ENCODE results near the gene CALD1. TPM values are rescaled to one million over a fixed set of nuclear protein-coding genes. Genes with fewer than 3 reads are reported as not detected.

Gene CALD1
- total RNA-seq, 2 donors from 2014 or later: 307 to 314 TPM

DNA sequence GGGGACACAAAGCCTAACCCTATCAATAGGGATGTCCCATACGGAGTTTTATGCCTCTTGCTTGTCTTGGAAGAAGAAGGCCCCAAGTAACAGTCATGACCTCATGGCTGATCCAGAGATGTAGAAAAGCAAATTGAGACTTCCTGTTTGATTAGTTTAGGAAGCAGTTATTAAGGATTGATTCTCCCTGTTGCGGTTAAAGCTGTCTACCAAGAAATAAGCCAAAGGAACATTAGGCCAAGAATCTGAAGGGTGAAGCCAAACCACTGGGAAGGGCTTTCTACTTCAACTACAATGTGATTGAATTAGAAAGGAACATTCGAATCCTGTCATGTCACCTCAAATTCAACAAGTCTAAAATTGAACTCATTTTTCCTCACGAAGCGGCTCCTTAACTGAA is 146.3 kb downstream of the CALD1 start:
- Histone ChIP-seq H3K4me1 (replicated peaks) (no peaks in the 10 kb centered on the region), H3K36me3 (no peaks in the 10 kb centered on the region), H3K9me3 (no peaks in the 10 kb centered on the region), H3K4me3 (no peak overlapping the region), H3K27ac (no peak overlapping the region), H3K27me3 (replicated peaks; ENCODE audit: insufficient read depth) (no peaks in the 10 kb centered on the region)
- DNase-seq (ENCODE audit: low spot score): no peak
- TF ChIP-seq, protein P1, sequence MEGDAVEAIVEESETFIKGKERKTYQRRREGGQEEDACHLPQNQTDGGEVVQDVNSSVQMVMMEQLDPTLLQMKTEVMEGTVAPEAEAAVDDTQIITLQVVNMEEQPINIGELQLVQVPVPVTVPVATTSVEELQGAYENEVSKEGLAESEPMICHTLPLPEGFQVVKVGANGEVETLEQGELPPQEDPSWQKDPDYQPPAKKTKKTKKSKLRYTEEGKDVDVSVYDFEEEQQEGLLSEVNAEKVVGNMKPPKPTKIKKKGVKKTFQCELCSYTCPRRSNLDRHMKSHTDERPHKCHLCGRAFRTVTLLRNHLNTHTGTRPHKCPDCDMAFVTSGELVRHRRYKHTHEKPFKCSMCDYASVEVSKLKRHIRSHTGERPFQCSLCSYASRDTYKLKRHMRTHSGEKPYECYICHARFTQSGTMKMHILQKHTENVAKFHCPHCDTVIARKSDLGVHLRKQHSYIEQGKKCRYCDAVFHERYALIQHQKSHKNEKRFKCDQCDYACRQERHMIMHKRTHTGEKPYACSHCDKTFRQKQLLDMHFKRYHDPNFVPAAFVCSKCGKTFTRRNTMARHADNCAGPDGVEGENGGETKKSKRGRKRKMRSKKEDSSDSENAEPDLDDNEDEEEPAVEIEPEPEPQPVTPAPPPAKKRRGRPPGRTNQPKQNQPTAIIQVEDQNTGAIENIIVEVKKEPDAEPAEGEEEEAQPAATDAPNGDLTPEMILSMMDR (IDR thresholded peaks at IDR 0.05): no peak
- TF ChIP-seq POLR2AphosphoS5 (IDR thresholded peaks at IDR 0.05) (no peak), POLR2A (IDR thresholded peaks at IDR 0.05) (no peak)
- WGBS: 91% methylated on average over 5 of the region's 5 CpGs
- intact Hi-C loops (cut with DNase I): no loop called here

DNA sequence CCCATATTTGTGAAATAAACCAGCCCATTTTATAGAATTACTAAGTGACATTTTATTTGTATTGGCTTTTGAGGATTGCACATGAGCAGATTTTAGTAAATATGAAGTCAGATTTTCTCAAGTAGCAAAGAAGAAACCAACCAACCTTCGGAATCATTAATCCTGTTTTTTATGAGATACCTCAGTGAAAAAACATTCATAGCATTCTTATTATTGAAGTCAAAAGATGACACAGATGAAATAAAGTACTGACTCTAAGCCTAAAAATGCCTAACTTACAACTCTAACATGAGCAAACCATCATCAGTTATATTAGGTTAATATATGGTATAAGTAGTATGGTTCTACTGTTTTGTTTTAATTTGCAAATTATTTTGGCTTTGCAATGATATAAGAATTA is 147.0 kb downstream of the CALD1 start:
- H3K36me3 ChIP-seq: no peaks in the 10 kb centered on the region
- TF ChIP-seq, protein P1 (IDR thresholded peaks at IDR 0.05): no peak
- TF ChIP-seq POLR2A (IDR thresholded peaks at IDR 0.05) (no peak), POLR2AphosphoS5 (IDR thresholded peaks at IDR 0.05) (no peak)
- H3K27me3 ChIP-seq (replicated peaks; ENCODE audit: insufficient read depth): no peaks in the 10 kb centered on the region
- H3K4me3 ChIP-seq: no peak overlapping the region
- no peak for DNase-seq (ENCODE audit: low spot score)
- no peak overlapping the region for H3K27ac ChIP-seq
- H3K9me3 ChIP-seq: no peaks in the 10 kb centered on the region
- no peaks in the 10 kb centered on the region for H3K4me1 ChIP-seq (replicated peaks)
- 77% methylated on average over 1 of the region's 1 CpG for WGBS
- intact Hi-C loops (cut with DNase I): no loop called here

DNA sequence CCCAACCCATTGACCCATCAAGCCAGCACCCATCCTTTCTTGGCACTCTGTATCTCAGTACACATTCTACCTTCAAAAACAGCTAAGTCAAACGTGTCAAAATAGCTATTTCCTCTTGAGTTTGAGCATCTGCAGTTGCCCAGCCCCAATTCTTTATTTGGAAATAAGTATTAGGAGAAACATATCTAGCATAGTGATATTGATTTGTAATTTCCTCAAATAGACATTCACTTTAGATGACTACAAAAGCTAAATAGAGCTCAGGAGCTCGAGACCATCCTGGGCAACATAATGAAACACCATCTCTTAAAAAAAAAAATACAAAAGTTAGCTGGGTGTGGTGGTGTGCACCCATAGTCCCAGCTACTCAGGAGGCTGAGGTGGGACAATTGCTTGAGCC is 147.6 kb downstream of the CALD1 start:
- TF ChIP-seq POLR2AphosphoS5 (IDR thresholded peaks at IDR 0.05): no peak
- TF ChIP-seq POLR2A (IDR thresholded peaks at IDR 0.05): no peak
- TF ChIP-seq, protein P1 (IDR thresholded peaks at IDR 0.05): no peak
- intact Hi-C loops (cut with DNase I): no loop called here

DNA sequence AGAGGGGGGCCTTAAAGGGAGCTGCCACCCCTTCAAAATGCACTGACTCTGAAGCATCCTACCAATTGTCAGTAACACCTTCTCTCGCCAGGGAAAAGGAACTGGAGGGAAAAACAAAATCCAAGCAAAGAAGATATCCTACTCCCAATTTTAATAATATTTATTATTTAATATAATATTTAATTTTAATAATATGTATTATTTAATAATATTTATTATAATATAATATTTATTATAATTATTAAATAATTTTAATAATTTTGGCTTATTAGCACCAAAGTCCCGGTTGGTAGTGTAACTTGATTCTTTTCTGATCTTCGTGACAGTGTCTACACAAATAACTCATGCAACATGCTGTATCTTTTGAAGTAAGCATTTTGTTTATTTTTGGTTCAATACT is 148.3 kb downstream of the CALD1 start:
- Histone ChIP-seq H3K27me3 (replicated peaks; ENCODE audit: insufficient read depth) (no peaks in the 10 kb centered on the region), H3K9me3 (no peaks in the 10 kb centered on the region), H3K36me3 (no peaks in the 10 kb centered on the region), H3K4me3 (no peak overlapping the region), H3K4me1 (replicated peaks) (no peaks in the 10 kb centered on the region), H3K27ac (no peak overlapping the region)
- no peak for DNase-seq (ENCODE audit: low spot score)
- 91% methylated on average over 3 of the region's 3 CpGs for WGBS
- TF ChIP-seq POLR2A (IDR thresholded peaks at IDR 0.05): no peak
- TF ChIP-seq, protein P1 (IDR thresholded peaks at IDR 0.05): no peak
- TF ChIP-seq POLR2AphosphoS5 (IDR thresholded peaks at IDR 0.05): no peak
- intact Hi-C loops (cut with DNase I): no loop called here

More for the DNA sequence above, 147.6 kb downstream of the CALD1 start:
- WGBS: 77% methylated on average over 2 of the region's 2 CpGs
- H3K27me3 ChIP-seq (replicated peaks; ENCODE audit: insufficient read depth): no peaks in the 10 kb centered on the region
- DNase-seq (ENCODE audit: low spot score): no peak
- no peaks in the 10 kb centered on the region for H3K36me3 ChIP-seq
- no peaks in the 10 kb centered on the region for H3K4me1 ChIP-seq (replicated peaks)
- no peak overlapping the region for H3K4me3 ChIP-seq
- no peak overlapping the region for H3K27ac ChIP-seq
- H3K9me3 ChIP-seq: no peaks in the 10 kb centered on the region

DNA sequence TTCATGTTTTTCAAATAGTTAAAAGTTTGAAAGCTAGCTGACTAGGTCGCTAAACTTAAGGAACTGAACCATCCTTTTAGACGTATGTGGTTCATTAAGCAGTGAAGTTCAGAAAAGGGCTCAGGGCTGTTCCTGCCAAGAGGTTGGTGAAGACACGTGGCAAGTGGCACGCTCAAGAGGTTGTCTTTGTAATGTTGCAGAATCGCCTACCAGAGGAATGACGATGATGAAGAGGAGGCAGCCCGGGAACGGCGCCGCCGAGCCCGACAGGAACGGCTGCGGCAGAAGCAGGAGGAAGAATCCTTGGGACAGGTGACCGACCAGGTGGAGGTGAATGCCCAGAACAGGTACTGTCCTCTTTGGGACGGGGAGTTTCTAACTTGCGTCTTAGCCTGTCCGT is 149.1 kb downstream of the CALD1 start:
- TF ChIP-seq POLR2AphosphoS5 (IDR thresholded peaks at IDR 0.05): no peak
- TF ChIP-seq, protein P1 (IDR thresholded peaks at IDR 0.05): no peak
- TF ChIP-seq POLR2A (IDR thresholded peaks at IDR 0.05): no peak
- Histone ChIP-seq H3K4me1 (replicated peaks) (no peaks in the 10 kb centered on the region), H3K4me3 (no peak overlapping the region), H3K27me3 (replicated peaks; ENCODE audit: insufficient read depth) (no peaks in the 10 kb centered on the region), H3K36me3 (no peaks in the 10 kb centered on the region), H3K27ac (no peak overlapping the region), H3K9me3 (no peaks in the 10 kb centered on the region)
- no peak for DNase-seq (ENCODE audit: low spot score)
- 93% methylated on average over 18 of the region's 18 CpGs for WGBS
- intact Hi-C loops (cut with DNase I): no loop called here

Measured in prostate gland (tissue), 2 donors.